Measurements from ENCODE around the gene CDKN2A.

Gene CDKN2A

DNA sequence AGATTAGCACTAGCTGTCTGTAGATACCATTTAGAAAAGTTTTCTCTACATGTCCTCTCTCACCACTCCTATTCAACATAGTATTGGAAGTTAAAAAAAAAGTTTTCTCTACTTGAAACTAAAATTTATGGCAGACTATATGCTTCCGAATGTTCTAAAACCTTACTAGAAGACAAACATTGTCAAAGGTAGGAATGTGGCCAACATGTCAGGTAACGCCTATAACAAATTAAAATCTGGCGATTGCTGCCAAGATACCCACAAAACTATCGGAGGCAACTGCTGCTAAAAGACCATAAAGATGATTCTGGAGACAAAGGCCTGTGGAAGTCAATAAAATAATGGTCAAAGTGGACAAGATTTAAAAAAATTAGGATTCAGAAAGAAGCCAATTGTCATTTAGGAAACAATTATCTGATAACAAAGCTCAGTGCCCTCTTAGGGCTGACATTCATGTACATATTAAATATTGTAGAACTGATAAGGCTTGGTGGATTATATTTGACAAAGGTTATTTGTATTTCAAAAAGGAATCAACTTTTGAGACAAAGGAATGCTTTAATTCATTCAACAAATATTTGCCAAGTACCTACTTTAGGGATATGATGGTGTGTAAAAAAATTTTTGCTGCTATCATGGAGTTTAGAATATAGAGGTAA, 52.7 kb downstream of the CDKN2A start:
- no peak for DNase-seq (ENCODE audit: low spot score)

DNA sequence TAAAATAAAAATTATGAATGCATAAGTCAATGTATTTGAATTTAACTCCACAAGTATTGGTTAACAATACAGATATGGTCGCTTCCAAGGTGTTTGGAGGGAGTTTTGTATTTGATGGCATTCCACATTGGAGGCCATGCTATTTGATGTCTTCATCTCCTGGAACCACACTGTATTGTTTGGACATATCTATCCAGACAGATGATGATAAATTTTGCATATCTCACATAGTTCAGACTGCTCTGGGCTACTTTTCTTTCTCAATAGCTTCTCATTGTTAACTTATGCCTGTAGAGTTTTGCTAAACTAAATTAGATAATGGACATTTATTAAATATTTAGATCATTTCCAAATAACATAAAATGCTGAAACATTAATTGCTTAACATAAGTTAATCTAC, 58.0 kb downstream of the CDKN2A start:
- no peak for DNase-seq (ENCODE audit: low spot score)

DNA sequence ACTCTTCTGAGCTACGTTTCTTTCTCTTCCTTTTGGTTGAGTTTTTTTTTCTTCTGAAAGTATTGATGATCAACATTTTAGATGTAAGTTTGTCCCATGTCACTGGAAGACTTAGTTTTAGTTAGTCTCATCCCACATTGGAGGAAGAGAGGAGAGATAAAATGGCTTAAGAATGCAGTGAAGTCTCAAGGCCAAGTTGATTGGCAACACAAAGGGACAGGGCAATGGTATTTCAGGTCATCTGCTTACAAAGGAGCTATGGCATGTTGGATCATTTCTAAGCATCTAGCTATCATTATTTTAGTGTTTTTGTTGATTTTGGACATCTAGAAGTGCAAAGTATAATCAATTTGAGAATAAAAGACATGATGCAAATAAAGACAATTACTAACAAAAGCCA, 58.6 kb downstream of the CDKN2A start:
- DNase-seq (ENCODE audit: low spot score), result no peak

DNA sequence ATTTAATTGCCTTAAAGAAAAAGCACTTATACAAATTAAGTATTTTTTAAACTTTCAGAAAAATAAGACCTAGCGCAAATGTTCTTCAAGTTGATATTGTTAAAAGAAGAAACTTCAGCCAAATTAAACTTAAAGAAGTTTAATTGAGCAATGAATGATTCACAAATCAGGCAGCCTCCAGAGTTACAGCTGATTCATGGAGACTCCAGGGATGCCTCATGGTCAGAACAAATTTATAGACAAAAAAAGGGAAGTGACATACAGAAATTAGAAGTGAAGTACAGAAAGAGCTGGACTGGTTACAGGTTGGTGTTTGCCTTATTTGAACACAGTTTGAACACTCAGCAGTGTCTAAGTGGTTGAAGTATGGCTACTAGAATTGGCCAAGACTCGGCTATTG, 60.3 kb downstream of the CDKN2A start:
- no peak for DNase-seq (ENCODE audit: low spot score)

DNA sequence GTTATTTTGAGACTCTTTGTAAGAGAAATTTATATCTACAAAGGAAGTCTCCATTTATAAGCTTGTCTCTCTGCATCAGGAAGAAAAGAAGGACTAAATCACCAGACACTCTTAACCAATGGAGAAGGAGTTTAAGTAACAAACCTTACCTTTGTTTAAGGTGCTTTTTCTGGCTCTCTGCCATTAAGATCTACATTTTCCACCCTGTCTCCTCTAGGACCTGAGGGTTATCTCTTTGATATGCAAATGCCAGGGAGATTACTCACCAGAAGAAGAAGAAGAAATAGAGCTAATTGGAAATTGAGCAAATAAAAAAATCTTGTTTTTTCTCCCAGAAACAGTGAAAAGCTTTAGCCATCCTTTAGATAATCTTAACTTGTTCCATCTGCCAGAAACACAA, 60.9 kb downstream of the CDKN2A start:
- no peak for DNase-seq (ENCODE audit: low spot score)

DNA sequence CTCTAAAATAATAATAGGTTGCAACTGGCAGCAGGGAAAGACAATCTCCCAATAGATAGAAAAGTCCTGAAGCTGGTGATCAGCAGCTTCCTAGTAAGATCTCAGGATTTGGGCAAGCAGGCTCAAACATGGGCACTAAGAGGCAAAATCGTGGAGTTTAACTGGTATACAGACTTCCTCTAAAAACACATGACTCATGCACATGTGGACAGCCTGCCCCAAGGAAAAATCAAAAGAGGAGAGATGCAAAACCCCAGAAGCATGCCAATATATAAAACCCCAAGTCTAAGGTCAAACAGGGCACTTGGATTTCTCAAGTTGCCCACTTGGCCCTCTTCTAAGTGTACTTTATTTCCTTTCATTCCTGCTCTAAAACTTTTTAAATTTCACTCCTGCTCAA, 62.8 kb downstream of the CDKN2A start:
- DNase-seq (ENCODE audit: low spot score), result no peak

DNA sequence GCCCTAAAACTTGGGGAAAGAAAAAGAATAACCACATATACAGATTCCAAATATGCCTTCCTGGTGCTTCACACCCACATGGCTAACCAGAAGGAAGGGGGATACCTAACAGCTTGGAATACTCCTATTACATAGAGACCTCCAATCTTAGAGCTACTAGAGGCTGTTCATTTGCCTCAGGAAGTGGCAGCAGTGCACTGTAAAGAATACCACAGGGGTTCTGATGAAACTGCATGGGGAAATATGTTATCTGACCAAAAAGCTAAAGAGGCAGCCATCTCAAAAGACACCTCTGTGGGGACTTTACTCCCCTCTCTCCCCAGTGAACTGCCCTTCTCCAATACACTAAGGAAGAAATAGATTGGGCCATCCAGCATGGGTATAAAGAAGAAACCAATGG, 66.4 kb downstream of the CDKN2A start:
- no peak for DNase-seq (ENCODE audit: low spot score)

DNA sequence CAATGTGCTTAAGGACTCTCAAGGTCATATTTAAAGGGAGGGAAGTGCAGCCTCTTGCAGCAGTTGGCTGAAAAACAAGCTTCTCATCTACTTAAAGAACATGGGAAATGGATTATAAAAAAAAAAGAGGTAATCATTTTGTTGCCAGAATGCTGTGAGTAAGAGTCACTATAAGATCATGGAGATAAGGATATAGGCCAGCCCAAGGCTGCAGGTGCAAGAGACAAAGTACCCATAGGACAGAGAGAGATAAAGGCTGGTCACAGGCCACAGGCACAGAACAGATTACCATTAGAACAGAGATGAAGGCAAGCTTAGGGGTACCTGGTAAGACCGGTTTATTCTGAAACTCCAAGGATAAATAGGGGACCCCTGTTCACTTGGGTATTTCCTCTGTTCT, 70.5 kb downstream of the CDKN2A start:
- DNase-seq (ENCODE audit: low spot score), result no peak

DNA sequence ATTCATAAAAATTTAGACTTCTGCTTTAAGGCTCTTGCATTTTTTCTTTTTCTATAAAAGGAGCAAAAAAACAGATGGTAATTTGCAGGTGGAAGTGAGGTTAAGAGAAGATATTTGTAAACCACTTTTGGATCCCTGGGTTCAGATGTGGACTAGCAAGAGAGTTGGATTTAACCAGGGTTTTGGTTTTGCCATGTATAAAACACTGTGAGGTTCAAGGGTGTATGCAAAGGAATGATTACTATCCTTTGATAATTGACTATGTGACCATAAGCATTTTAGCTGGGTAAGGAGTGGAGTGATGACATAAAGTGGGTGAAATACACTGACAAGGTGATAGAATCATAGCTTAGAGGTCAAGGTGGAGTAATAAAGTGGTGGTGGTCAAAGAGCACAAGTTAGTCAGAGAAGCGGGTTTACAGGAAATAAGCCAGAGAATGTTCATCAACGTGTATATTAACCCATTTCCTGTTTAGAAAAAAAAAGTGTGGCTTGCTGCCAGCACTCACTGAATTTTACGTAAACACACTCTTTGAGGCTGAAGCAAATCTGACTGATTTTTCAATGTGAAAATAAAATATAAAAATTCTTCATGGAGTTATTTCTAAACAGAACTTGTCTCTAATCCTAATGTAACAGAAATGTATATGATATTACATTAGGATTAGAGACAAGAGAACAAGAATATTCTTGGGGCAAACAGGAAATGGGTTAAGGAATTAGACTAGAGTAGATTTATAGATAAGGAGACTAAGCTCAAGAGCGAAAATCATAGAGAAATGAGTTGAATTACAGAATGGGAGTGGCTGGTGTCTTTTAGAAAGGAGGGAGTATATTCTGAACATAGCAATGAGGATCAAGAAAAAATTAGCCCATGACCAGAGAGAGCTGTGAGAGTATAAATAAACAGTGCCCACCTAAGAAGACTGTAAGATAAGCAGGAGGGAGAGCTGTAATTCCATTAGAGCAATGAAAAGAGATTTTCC, 74.5 kb downstream of the CDKN2A start:
- DNase-seq (ENCODE audit: low spot score), result no peak

All from SW480 (cell line).